ENCODE measurements around the gene CABLES1.

Gene CABLES1

GRCh38 chr18:23225503-23225902 lies 90.2 kb downstream of the CABLES1 start:
- no peak for DNase-seq (ENCODE audit: low read depth in 1 of 2, low spot score in 1 of 2)

GRCh38 chr18:23226391-23226790 lies 91.1 kb downstream of the CABLES1 start:
- Histone ChIP-seq H3K27ac (replicated peaks) (no peak overlapping the region), H3K4me3 (replicated peaks; ENCODE audit: insufficient read depth, low read length) (no peak overlapping the region), H3K27me3 (ENCODE audit: insufficient read depth, poor library complexity, severe bottlenecking) (no peaks in the 10 kb centered on the region)
- no peak for TF ChIP-seq SPI1 (IDR thresholded peaks at IDR 0.05; ENCODE audit: borderline replicate concordance, low read depth)
- TF ChIP-seq REST (IDR thresholded peaks at IDR 0.05; ENCODE audit: insufficient replicate concordance, low read depth) = no peak
- TF ChIP-seq CTCF (IDR thresholded peaks at IDR 0.05; ENCODE audit: insufficient read depth, low read length) = no peak
- no peak for TF ChIP-seq GABPA (IDR thresholded peaks at IDR 0.05; ENCODE audit: low read depth)
- no peak for TF ChIP-seq POLR2AphosphoS5 (IDR thresholded peaks at IDR 0.05; ENCODE audit: low read depth)
- DNase-seq (ENCODE audit: low read depth in 1 of 2, low spot score in 1 of 2) = no peak

More at GRCh38 chr18:23225503-23225902, 90.2 kb downstream of the CABLES1 start:
- Histone ChIP-seq H3K27me3 (ENCODE audit: insufficient read depth, poor library complexity, severe bottlenecking) (no peaks in the 10 kb centered on the region), H3K27ac (replicated peaks) (no peak overlapping the region), H3K4me3 (replicated peaks; ENCODE audit: insufficient read depth, low read length) (no peak overlapping the region)
- no peak for TF ChIP-seq CTCF (IDR thresholded peaks at IDR 0.05; ENCODE audit: insufficient read depth, low read length)
- TF ChIP-seq SPI1 (IDR thresholded peaks at IDR 0.05; ENCODE audit: borderline replicate concordance, low read depth) = no peak
- TF ChIP-seq REST (IDR thresholded peaks at IDR 0.05; ENCODE audit: insufficient replicate concordance, low read depth) = no peak
- TF ChIP-seq POLR2AphosphoS5 (IDR thresholded peaks at IDR 0.05; ENCODE audit: low read depth) = no peak
- no peak for TF ChIP-seq GABPA (IDR thresholded peaks at IDR 0.05; ENCODE audit: low read depth)

- no peak for DNase-seq (ENCODE audit: low read depth in 1 of 2, low spot score in 1 of 2)
- H3K4me3 ChIP-seq (replicated peaks; ENCODE audit: insufficient read depth, low read length) = no peak overlapping the region
- TF ChIP-seq POLR2AphosphoS5 (IDR thresholded peaks at IDR 0.05; ENCODE audit: low read depth) (no peak), GABPA (IDR thresholded peaks at IDR 0.05; ENCODE audit: low read depth) (no peak), CTCF (IDR thresholded peaks at IDR 0.05; ENCODE audit: insufficient read depth, low read length) (no peak), REST (IDR thresholded peaks at IDR 0.05; ENCODE audit: insufficient replicate concordance, low read depth) (no peak), SPI1 (IDR thresholded peaks at IDR 0.05; ENCODE audit: borderline replicate concordance, low read depth) (no peak)
- H3K27ac ChIP-seq (replicated peaks) = no peak overlapping the region
- no peaks in the 10 kb centered on the region for H3K27me3 ChIP-seq (ENCODE audit: insufficient read depth, poor library complexity, severe bottlenecking)
Measured at GRCh38 chr18:23226930-23227725, 91.8 kb downstream of the CABLES1 start.

All from HL-60 (cell line).